Prostate gland (tissue), 2 donors: ENCODE measurements around the gene TUT7.

Source experiments
- POLR2AphosphoS5 ChIP-seq: sonication (generic); formaldehyde crosslinking; IDR thresholded peaks from one replicate; pipeline ENCODE4 v1.6.1; 2017; ENCODE audit warnings: antibody characterized with exemption
- TF ChIP-seq, protein P1 (sequence below), 4 experiments: fragments of 200-600 bp in 2 of 4; fragments of 450-650 bp in 2 of 4; sonication (generic) in 2 of 4; IDR thresholded peaks; 1 replicate in 3 of 4; 2 replicates in 1 of 4; pipeline ENCODE4 v1.5.1; 2016 to 2019; ENCODE audit warnings: antibody characterized with exemption in 4 of 4, mild to moderate bottlenecking in 2 of 4, moderate library complexity in 2 of 4

DNA sequence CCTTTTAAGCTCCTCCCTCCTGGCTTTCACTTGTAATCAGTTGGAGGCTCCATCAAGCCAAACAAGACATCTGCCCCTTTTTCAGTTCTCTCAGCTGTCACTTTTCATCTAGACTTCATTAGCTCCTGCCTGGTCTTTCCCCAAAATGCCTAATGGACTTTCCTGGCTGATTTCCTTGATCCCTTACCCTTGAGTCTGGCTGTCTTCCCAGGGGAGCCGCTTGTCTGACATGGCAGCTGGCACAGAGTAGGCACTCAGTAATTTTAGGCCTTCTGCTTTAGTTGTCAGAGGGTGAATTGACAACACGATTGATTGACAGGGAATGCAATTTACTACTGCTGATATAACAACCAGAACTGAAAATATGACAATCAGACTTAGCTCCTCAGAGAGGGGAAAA, 96.8 kb downstream of the TUT7 start:
- TF ChIP-seq POLR2AphosphoS5: no peak
- TF ChIP-seq, protein P1, sequence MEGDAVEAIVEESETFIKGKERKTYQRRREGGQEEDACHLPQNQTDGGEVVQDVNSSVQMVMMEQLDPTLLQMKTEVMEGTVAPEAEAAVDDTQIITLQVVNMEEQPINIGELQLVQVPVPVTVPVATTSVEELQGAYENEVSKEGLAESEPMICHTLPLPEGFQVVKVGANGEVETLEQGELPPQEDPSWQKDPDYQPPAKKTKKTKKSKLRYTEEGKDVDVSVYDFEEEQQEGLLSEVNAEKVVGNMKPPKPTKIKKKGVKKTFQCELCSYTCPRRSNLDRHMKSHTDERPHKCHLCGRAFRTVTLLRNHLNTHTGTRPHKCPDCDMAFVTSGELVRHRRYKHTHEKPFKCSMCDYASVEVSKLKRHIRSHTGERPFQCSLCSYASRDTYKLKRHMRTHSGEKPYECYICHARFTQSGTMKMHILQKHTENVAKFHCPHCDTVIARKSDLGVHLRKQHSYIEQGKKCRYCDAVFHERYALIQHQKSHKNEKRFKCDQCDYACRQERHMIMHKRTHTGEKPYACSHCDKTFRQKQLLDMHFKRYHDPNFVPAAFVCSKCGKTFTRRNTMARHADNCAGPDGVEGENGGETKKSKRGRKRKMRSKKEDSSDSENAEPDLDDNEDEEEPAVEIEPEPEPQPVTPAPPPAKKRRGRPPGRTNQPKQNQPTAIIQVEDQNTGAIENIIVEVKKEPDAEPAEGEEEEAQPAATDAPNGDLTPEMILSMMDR (IDR thresholded peaks at IDR 0.05): no peak
